HUES64 (cell line): Measurements from ENCODE around the gene KRTAP3-2.

Experiments
- H3K27ac ChIP-seq: 2 replicates; pipeline ENCODE4 v1.7.0; 2013; ENCODE audit warnings: low read depth, low read length, inconsistent platforms
- H3K27me3 ChIP-seq: 2 replicates; pipeline ENCODE4 v1.6.1; 2013; ENCODE audit warnings: mild to moderate bottlenecking, low read length; ENCODE audit not compliant: insufficient read depth
- H3K36me3 ChIP-seq: 2 replicates; pipeline ENCODE4 v1.6.1; 2013; ENCODE audit warnings: mild to moderate bottlenecking, low read length; ENCODE audit not compliant: insufficient read depth
- H3K4me1 ChIP-seq: 2 replicates; pipeline ENCODE4 v1.6.1; 2013; ENCODE audit warnings: mild to moderate bottlenecking, low read length, moderate library complexity; ENCODE audit not compliant: insufficient read depth
- H3K4me3 ChIP-seq: 2 replicates; pipeline ENCODE4 v1.5.1; 2013; ENCODE audit warnings: mild to moderate bottlenecking, low read length, moderate library complexity
- H3K9ac ChIP-seq: 2 replicates; pipeline ENCODE4 v1.6.1; 2013; ENCODE audit warnings: mild to moderate bottlenecking, low read depth, low read length
- H3K9me3 ChIP-seq: 2 replicates; pipeline ENCODE4 v1.6.1; 2013; ENCODE audit warnings: low read depth, low read length; ENCODE audit not compliant: insufficient read depth
- WGBS: fragments of 150-250, 120-280 bp; methylation state at CpG from one replicate; pipeline ENCODE4 v1.1.7; 2013; ENCODE audit warnings: missing lambda C conversion rate; 5-methylcytosine and 5-hydroxymethylcytosine counted together

The KRTAP3-2 gene

DNA sequence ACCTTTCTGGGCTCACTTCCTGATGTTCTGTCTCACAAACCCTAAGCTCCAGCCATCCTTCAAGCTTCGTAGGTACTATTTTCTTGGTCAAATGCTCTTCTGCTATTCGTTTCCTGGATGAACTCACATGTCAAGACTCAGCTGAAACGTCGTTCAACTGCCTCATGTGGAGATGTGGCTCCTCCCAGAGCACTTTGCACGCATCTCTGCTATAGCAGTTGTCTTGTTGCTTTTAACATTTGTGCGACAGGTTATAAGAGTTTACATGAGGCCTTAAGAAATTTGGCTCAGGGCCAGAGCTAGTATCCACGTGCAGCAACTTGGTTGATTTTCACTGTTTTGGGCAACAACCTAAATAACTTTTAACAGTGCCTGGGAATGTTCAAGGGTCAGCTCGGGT is 12.8 kb downstream of the KRTAP3-2 start:
- no peak overlapping the region for H3K27ac ChIP-seq
- WGBS, result 87% methylated on average over 8 of the region's 8 CpGs
- no peaks in the 10 kb centered on the region; the same call in 1 of the 2 replicates for H3K9me3 ChIP-seq
- H3K36me3 ChIP-seq, result no peaks in the 10 kb centered on the region
- no peaks in the 10 kb centered on the region for H3K4me1 ChIP-seq
- H3K27me3 ChIP-seq, result no peaks in the 10 kb centered on the region
- H3K9ac ChIP-seq, result no peak overlapping the region
- H3K4me3 ChIP-seq, result no peak overlapping the region

DNA sequence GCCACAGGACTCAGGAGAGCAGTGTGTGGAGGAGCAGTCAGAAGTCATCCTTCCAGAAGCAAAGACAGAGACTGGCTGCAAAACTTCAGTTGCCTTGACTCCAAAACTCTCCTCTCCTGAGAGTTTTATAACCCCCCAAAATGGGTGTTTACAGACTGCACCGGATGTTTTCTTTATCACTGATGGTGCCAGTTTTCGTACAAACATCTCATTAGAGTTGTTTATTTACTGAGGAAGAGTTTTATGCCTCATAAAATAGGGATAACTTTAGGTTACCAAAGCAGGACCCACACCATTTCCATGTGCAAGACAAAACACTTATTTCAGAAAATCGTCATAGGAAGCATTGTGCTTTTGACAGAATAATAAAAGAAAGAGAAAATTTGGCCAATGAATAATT is 15.5 kb downstream of the KRTAP3-2 start, which contains the start of gene KRT40:
TSS of gene KRT40 (minus strand) at position 101 of the 400 bp plus-strand sequence. CDS start at position 48, 53 bp downstream.
- 92% methylated on average over 1 of the region's 3 CpGs for WGBS
- Histone ChIP-seq H3K36me3 (no peaks in the 10 kb centered on the region), H3K4me3 (no peak within 1 kb of the TSS), H3K27me3 (no peaks in the 10 kb centered on the region), H3K9ac (no peak within 1 kb of the TSS), H3K9me3 (no peaks in the 10 kb centered on the region), H3K27ac (no peak within 1 kb of the TSS), H3K4me1 (peaks cover 9% of the 10 kb centered on the region)

DNA sequence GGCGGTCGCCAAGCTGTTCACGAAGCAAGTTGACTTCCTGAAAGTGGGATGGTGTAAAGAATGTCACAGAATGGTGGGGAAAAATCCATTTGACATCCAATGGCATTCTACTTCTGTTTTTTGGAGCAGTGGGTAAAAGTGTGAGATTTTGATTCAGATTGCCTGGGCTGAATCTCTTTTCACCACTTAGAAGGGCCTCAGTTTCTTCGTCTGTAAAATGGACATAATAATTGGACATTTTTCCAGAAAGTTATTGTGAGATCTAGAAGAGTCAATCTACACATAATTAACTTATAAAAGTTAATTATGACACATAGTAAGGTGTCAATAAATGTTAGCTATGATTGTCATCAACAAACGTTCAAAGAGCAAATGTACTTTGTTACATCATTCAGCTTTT is 18.6 kb downstream of the KRTAP3-2 start:
- Histone ChIP-seq H3K9me3 (no peaks in the 10 kb centered on the region), H3K9ac (no peak overlapping the region), H3K4me3 (no peak overlapping the region), H3K27me3 (no peaks in the 10 kb centered on the region), H3K36me3 (no peaks in the 10 kb centered on the region), H3K4me1 (peaks cover 9% of the 10 kb centered on the region), H3K27ac (no peak overlapping the region)
- whole genome bisulfite sequencing, result 92% methylated on average over 3 of the region's 5 CpGs

DNA sequence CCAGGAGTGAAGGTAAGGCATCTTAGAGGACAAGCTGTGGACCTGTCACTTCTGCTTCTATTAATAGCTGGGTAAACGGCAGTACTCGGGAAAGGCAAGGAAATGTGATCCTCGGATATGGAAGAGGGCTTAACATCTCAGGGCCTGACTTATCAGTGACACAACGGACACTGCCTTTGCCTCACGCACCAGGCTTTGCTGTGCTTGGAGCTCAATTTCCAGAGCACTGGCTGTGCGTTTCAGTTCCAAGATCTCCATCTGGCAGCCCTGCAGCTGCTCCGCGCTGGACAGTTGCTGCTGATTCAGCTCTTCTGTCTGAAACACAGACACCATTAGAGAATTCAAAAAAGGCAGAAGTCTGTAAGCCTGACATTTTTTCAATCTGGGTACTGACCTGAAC is 19.1 kb downstream of the KRTAP3-2 start:
- H3K9me3 ChIP-seq, result no peaks in the 10 kb centered on the region
- no peak overlapping the region for H3K27ac ChIP-seq
- H3K27me3 ChIP-seq, result no peaks in the 10 kb centered on the region
- WGBS, result 86% methylated on average over 8 of the region's 8 CpGs
- peaks cover 9% of the 10 kb centered on the region for H3K4me1 ChIP-seq
- no peak overlapping the region for H3K4me3 ChIP-seq
- H3K9ac ChIP-seq, result no peak overlapping the region
- no peaks in the 10 kb centered on the region for H3K36me3 ChIP-seq

DNA sequence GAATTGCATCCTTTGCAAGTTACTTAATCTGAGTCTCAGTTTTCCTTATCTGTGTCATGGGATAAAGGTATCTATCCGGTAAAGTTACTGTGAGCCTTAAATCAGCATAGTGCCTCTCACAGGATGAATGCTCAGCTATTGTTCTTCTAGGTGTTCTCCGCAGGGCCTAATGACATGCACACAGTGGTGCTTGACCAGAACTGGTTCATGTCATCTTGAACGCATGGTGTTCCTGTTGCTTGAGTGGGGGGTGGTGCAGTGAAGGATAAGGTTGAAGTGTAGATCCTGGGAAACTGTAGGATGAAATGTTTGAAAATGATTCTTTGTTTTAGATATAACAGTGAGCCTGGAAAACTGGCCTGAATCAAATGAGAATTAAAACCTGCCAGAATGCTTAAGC is 19.6 kb downstream of the KRTAP3-2 start:
- H3K27me3 ChIP-seq, result no peaks in the 10 kb centered on the region
- no peak overlapping the region for H3K4me3 ChIP-seq
- 68% methylated on average over 3 of the region's 3 CpGs for WGBS
- no peaks in the 10 kb centered on the region for H3K9me3 ChIP-seq
- H3K4me1 ChIP-seq, result peaks cover 9% of the 10 kb centered on the region
- H3K36me3 ChIP-seq, result no peaks in the 10 kb centered on the region
- H3K27ac ChIP-seq, result no peak overlapping the region
- H3K9ac ChIP-seq, result no peak overlapping the region

DNA sequence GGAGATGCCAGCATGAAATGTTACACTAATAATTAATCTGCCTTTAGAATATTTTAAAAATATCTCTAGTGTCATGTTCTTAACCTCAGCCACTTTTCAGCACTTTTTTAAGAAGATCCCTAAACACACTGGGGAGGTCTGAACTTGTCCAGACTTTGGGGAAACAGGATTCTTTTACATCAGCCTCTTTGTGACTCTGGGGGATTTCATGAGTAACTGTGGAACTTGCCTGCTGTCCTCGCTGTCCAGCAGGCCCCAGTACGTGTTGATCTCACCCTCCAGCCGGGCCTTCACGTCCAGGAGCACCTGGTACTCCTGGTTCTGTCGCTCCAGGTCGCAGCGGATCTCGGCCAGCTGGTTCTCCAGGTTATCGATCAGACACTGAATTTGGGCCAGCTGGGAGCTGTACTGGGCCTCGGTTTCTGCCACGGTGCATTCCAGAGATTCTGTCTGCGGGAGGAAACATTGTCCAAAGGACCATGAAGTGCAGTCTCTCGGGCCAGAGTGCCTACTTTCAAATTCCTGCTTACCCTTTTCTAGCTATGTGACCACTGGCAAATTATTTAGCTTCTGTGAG is 21.0 kb downstream of the KRTAP3-2 start:
- Histone ChIP-seq H3K36me3 (no peaks in the 10 kb centered on the region), H3K27me3 (no peaks in the 10 kb centered on the region), H3K9ac (no peak overlapping the region), H3K4me1 (peaks cover 9% of the 10 kb centered on the region), H3K9me3 (no peaks in the 10 kb centered on the region), H3K27ac (no peak overlapping the region), H3K4me3 (no peak overlapping the region)
- 94% methylated on average over 13 of the region's 13 CpGs for WGBS

DNA sequence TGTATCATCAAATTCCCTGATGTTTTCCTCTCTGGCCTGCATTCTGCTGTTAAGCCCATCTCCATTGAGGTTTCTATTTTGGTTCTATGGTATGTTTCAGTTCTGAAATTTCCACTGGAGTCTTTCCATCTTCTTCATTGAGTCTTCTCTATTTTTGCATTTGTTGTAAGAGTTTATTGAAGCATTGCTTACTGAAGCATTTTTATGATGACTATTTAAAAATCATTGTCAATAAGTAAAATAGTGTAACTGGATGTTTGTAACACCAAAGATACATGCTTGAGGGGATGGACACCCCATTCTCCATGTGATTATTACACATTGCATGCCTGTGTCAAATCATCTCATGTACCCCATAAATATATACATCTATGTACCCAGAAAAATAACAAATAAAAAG is 24.2 kb downstream of the KRTAP3-2 start:
- H3K9me3 ChIP-seq, result no peaks in the 10 kb centered on the region
- H3K4me3 ChIP-seq, result no peak overlapping the region
- no peaks in the 10 kb centered on the region for H3K36me3 ChIP-seq
- no peak overlapping the region for H3K27ac ChIP-seq
- peaks cover 7% of the 10 kb centered on the region for H3K4me1 ChIP-seq
- no peaks in the 10 kb centered on the region for H3K27me3 ChIP-seq
- no peak overlapping the region for H3K9ac ChIP-seq

DNA sequence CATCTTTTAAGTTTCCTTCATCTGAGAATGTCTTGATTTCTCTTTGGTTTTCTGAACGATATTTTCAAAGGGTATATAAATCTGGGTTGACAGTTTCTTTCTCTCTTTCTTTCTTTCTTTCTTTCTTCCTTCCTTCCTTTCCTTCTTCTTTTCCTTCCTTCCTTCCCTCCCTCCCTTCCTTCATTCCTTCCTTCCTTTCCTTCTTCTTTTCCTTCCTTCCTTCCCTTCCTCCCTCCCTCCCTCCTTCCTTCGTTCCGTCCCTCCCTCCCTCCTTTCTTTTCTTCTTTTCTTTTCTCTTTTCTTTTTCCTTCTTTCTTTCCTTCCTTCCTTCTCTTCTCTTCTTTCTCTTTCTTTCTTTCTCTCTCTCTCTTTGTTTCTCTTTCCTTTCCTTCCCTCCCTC is 25.3 kb downstream of the KRTAP3-2 start:
- H3K4me1 ChIP-seq, result no peaks in the 10 kb centered on the region
- H3K9ac ChIP-seq, result no peak overlapping the region
- no peaks in the 10 kb centered on the region for H3K27me3 ChIP-seq
- no peaks in the 10 kb centered on the region for H3K36me3 ChIP-seq
- no peak overlapping the region for H3K4me3 ChIP-seq
- 97% methylated on average over 2 of the region's 3 CpGs for WGBS
- no peaks in the 10 kb centered on the region for H3K9me3 ChIP-seq
- H3K27ac ChIP-seq, result no peak overlapping the region

DNA sequence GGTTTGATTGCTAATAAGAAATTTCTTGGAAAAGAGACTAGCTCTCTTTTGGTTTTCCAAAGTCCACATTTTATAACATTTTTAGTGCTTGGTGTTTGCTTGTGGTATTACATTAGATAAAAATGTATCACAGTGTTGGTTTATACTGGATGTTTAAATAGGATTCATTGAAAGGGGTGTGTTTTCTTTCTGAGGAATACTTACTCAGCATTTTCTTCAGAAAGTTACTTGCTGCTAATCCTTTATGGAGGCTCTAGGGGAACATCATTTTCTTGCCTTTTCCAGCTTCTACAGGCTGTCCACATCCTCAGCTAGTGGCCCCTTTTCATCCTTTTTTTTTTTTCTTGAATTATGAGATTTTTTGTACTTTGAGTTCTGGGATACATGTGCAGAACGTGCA is 32.1 kb downstream of the KRTAP3-2 start:
- no peak overlapping the region for H3K9ac ChIP-seq
- 88% methylated on average over 1 of the region's 1 CpG for WGBS
- H3K27ac ChIP-seq, result no peak overlapping the region
- no peaks in the 10 kb centered on the region for H3K36me3 ChIP-seq
- no peaks in the 10 kb centered on the region for H3K4me1 ChIP-seq
- H3K9me3 ChIP-seq, result no peaks in the 10 kb centered on the region
- no peaks in the 10 kb centered on the region for H3K27me3 ChIP-seq
- no peak overlapping the region for H3K4me3 ChIP-seq

DNA sequence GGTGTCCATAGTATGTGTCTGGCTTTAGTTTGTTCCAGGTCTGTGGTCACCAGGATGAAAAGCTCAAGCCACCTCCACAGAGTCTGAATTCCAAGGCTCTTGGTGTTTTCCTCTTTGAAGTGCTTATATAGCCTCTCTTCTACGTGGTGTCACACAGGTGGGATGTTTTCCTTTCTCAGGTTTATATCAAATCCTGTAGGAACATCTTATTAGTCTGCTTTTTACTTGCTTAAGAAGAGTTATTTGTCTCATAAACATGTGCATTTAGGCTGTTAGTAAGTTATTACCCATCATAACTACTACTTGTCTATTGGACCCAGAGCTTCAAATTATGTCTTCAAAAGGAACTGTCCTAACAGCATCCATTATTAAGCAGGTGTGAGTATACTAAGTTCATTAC is 32.9 kb downstream of the KRTAP3-2 start, which contains the start of gene KRT39:
TSS of gene KRT39 (minus strand) at position 101 of the 400 bp plus-strand sequence. CDS start at position 9, 92 bp downstream.
- no peak within 1 kb of the TSS for H3K4me3 ChIP-seq
- H3K27ac ChIP-seq, result no peak within 1 kb of the TSS
- no peaks in the 10 kb centered on the region for H3K36me3 ChIP-seq
- 78% methylated on average over 1 of the region's 1 CpG for WGBS
- H3K27me3 ChIP-seq, result no peaks in the 10 kb centered on the region
- no peaks in the 10 kb centered on the region for H3K9me3 ChIP-seq
- no peaks in the 10 kb centered on the region for H3K4me1 ChIP-seq
- no peak within 1 kb of the TSS for H3K9ac ChIP-seq

DNA sequence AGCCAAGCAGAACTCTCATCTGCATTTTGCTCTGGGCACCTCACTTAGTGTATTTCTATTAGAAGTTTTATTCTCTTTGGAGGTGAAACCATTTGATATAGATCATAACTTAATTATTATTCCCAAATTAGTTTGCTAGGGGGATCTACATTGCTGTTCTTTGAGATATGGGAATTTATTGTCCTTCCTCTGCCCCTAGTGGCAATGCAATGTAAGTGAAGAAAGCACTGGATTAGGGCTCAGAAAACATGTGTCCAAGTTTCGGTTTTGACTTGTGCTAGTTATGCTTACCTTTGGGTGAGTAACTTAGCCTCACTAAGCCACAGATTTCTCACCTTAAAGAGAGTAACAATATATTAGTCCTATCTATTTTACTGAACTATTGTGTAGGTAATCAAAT is 35.9 kb downstream of the KRTAP3-2 start:
- WGBS, result 86% methylated on average over 1 of the region's 1 CpG
- no peaks in the 10 kb centered on the region for H3K27me3 ChIP-seq
- no peak overlapping the region for H3K9ac ChIP-seq
- no peaks in the 10 kb centered on the region for H3K36me3 ChIP-seq
- H3K27ac ChIP-seq, result no peak overlapping the region
- H3K4me1 ChIP-seq, result 0 out of 2 replicates have a peak, but pooled peaks cover 1% of the 10 kb centered on the region
- H3K9me3 ChIP-seq, result no peaks in the 10 kb centered on the region
- H3K4me3 ChIP-seq, result no peak overlapping the region

DNA sequence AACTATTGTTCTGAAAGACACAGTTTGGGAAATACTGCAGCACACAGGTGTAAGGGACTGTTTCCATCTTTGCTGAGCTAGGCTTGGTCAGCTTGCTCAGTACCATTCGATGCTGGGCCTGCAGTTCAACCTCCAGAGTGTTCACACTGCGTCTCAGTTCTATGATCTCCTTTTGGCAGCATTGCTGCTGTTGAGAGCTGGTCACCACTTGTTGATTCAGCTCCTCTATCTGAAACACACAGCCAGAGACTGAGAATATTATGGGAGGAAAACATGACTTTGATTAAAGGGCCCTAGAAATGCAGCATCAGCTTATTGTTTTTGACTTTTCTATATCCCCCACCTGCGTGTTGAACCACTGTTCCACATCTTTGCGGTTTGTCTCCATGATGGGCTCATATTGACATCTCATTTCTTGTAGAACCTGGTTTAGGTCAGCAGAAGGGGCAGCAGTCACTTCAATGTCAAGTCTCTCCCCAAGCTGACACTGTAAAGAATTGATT is 37.6 kb downstream of the KRTAP3-2 start:
- no peaks in the 10 kb centered on the region for H3K9me3 ChIP-seq
- no peaks in the 10 kb centered on the region for H3K36me3 ChIP-seq
- H3K4me1 ChIP-seq, result peaks cover 19% of the 10 kb centered on the region
- H3K27me3 ChIP-seq, result no peaks in the 10 kb centered on the region
- no peak overlapping the region for H3K27ac ChIP-seq
- H3K9ac ChIP-seq, result no peak overlapping the region
- no peak overlapping the region for H3K4me3 ChIP-seq
- 94% methylated on average over 4 of the region's 4 CpGs for WGBS
